ENCODE data around the gene NCK2.

DNA sequence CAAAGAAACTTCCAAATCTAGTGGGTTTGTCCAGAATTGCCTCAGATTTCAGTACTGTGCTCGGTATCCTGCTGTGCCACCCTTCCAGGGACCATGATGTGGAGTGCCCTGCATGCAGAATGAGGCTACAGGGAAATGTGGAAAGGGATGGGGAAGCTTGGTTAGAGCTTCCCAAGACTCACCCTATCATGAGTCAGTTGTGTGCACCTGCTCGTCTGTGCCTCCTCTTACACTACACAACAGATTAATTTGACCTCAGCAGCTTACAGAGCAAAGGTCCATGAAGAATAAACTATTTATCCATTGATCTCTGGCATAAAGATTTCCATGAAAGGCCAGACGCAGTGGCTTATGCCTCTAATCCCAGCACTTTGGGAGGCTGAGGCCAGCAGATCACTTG is 21.3 kb upstream of the NCK2 start:
- TF ChIP-seq CTCF (IDR thresholded peaks at IDR 0.05): no peak
- no peak for TF ChIP-seq POLR2A (IDR thresholded peaks at IDR 0.05)

Measured in esophagus squamous epithelium (tissue), 4 donors.